IMR-90 (cell line): ENCODE data around the gene JADE2. TPM values are rescaled to one million over a fixed set of nuclear protein-coding genes. Genes with fewer than 3 reads are reported as not detected.

Experiments used
- ATAC-seq: fragments of 200-7000 bp; cut with Tn5 transposase; 2 replicates; pipeline ENCODE4 v1.9.1; 2020; ENCODE audit warnings: low read depth, mild to moderate bottlenecking, moderate library complexity
- BruUV-seq: library from RNA; stranded (reverse); fragments of 400-500 nt; replicated peaks from 2 replicates; lab custom pipeline; 2021; lab: Mats Ljungman, UMichigan
- CTCF ChIA-PET: fragments of 300-600 bp; formaldehyde crosslinking; extraction: SDS; loops from one replicate; lab custom pipeline; 2021; ENCODE audit warnings: antibody characterized with exemption; lab: Yijun Ruan, JAX
- POLR2A ChIA-PET: fragments of 300-600 bp; sonication (Branson Sonifier 250); formaldehyde crosslinking; loops from one replicate; lab custom pipeline; 2022; ENCODE audit warnings: antibody characterized with exemption; ENCODE audit not compliant: unreplicated experiment; lab: Charles Lee
- DNase-seq: peaks from one replicate; pipeline ENCODE4 v3.0.0; 2013
- H2AFZ ChIP-seq: replicated peaks from 2 replicates; pipeline ENCODE3; 2013; ENCODE audit warnings: low read length, mild to moderate bottlenecking; ENCODE audit not compliant: poor library complexity
- H2AK5ac ChIP-seq: 2 replicates; pipeline ENCODE4 v1.6.1; 2013; ENCODE audit warnings: low read depth, low read length, inconsistent platforms
- H2AK9ac ChIP-seq: replicated peaks from 2 replicates; pipeline ENCODE3; 2013; ENCODE audit warnings: mild to moderate bottlenecking, low read depth, low read length, moderate library complexity; ENCODE audit not compliant: poor library complexity
- H2BK120ac ChIP-seq: 2 replicates; pipeline ENCODE4 v1.6.1; 2013; ENCODE audit warnings: low read depth, low read length, inconsistent platforms
- H2BK15ac ChIP-seq: 3 replicates; pipeline ENCODE4 v1.6.1; 2013; ENCODE audit warnings: low read depth, low read length, inconsistent platforms
- H2BK20ac ChIP-seq: 2 replicates; pipeline ENCODE4 v1.6.1; 2013; ENCODE audit warnings: low read depth, mild to moderate bottlenecking, inconsistent platforms, low read length, moderate library complexity
- H2BK5ac ChIP-seq: 2 replicates; pipeline ENCODE4 v1.6.1; 2013; ENCODE audit warnings: mild to moderate bottlenecking, low read depth, low read length, inconsistent platforms; ENCODE audit not compliant: poor library complexity, severe bottlenecking
- H3K14ac ChIP-seq: replicated peaks from 2 replicates; pipeline ENCODE4 v1.6.1; 2013; ENCODE audit warnings: low read depth, low read length, inconsistent platforms
- H3K18ac ChIP-seq: 2 replicates; pipeline ENCODE4 v1.6.1; 2013; ENCODE audit warnings: low read depth, low read length, control low read depth
- H3K23ac ChIP-seq: 2 replicates; pipeline ENCODE4 v1.6.1; 2013; ENCODE audit warnings: low read depth, low read length, inconsistent platforms
- H3K27ac ChIP-seq: 2 replicates; pipeline ENCODE4 v1.5.1; 2013; ENCODE audit warnings: mild to moderate bottlenecking, control low read depth, low read length; ENCODE audit not compliant: insufficient read depth
- H3K27me3 ChIP-seq: 2 replicates; pipeline ENCODE4 v1.6.1; 2013; ENCODE audit warnings: low read length; ENCODE audit not compliant: control insufficient read depth, insufficient read depth
- H3K36me3 ChIP-seq: 2 replicates; pipeline ENCODE4 v1.6.1; 2013; ENCODE audit warnings: low read length, mixed read lengths; ENCODE audit not compliant: control insufficient read depth, insufficient read depth
- H3K4ac ChIP-seq: 2 replicates; pipeline ENCODE4 v1.6.1; 2013; ENCODE audit warnings: low read depth, low read length, inconsistent platforms
- H3K4me1 ChIP-seq: 2 replicates; pipeline ENCODE4 v1.6.1; 2013; ENCODE audit warnings: low read length, mixed read lengths; ENCODE audit not compliant: control insufficient read depth, insufficient read depth
- H3K4me2 ChIP-seq: 2 replicates; pipeline ENCODE4 v1.6.1; 2013; ENCODE audit warnings: low read depth, mild to moderate bottlenecking, control low read depth, low read length, moderate library complexity
- H3K4me3 ChIP-seq: 2 replicates; pipeline ENCODE4 v1.5.1; 2013; ENCODE audit warnings: low read depth, mild to moderate bottlenecking, control low read depth, low read length, moderate library complexity; ENCODE audit not compliant: insufficient read depth
- H3K56ac ChIP-seq: 2 replicates; pipeline ENCODE4 v1.6.1; 2013; ENCODE audit warnings: low read length, inconsistent platforms; ENCODE audit not compliant: insufficient read depth; ENCODE audit errors: extremely low read depth
- H3K79me1 ChIP-seq, 2 experiments: 2 replicates each; pipeline ENCODE4 v1.6.1; 2013; ENCODE audit warnings: low read length in 2 of 2, inconsistent platforms in 1 of 2, low read depth in 1 of 2
- H3K9ac ChIP-seq: 2 replicates; pipeline ENCODE4 v1.6.1; 2013; ENCODE audit warnings: low read depth, low read length, control low read depth
- H3K9me1 ChIP-seq: 2 replicates; pipeline ENCODE4 v1.6.1; 2013; ENCODE audit warnings: low read length, inconsistent platforms; ENCODE audit not compliant: insufficient read depth
- H3K9me3 ChIP-seq: 2 replicates; pipeline ENCODE4 v1.6.1; 2013; ENCODE audit warnings: low read length; ENCODE audit not compliant: control insufficient read depth, insufficient read depth
- H4K20me1 ChIP-seq: 2 replicates; pipeline ENCODE4 v1.6.1; 2013; ENCODE audit warnings: low read length, inconsistent platforms; ENCODE audit not compliant: insufficient read depth
- H4K5ac ChIP-seq: 2 replicates; pipeline ENCODE4 v1.6.1; 2013; ENCODE audit warnings: mild to moderate bottlenecking, low read depth, low read length, control low read depth
- H4K8ac ChIP-seq, 2 experiments: 2 replicates each; pipeline ENCODE4 v1.6.1; 2013; ENCODE audit warnings: low read depth in 2 of 2, low read length in 2 of 2, control low read depth in 1 of 2, inconsistent platforms in 1 of 2
- H4K91ac ChIP-seq: 2 replicates; pipeline ENCODE4 v1.6.1; 2013; ENCODE audit warnings: low read depth, low read length, inconsistent platforms; ENCODE audit not compliant: insufficient read depth
- BHLHE40 ChIP-seq: fragments of 150-350 bp; IDR thresholded peaks from 2 replicates; pipeline ENCODE4 v1.6.1; 2016; ENCODE audit warnings: mild to moderate bottlenecking, low read depth, low read length
- CEBPB ChIP-seq: IDR thresholded peaks from 2 replicates; pipeline ENCODE4 v1.6.1; 2012; ENCODE audit warnings: low read depth, low read length, improper control_type of control experiment
- CHD1 ChIP-seq: IDR thresholded peaks from 2 replicates; pipeline ENCODE4 v1.6.1; 2012; ENCODE audit warnings: low read depth, low read length, improper control_type of control experiment
- CTCF ChIP-seq: conservative IDR thresholded peaks from 2 replicates; pipeline ENCODE4 v1.5.1; 2012; ENCODE audit warnings: mild to moderate bottlenecking, low read depth, low read length, improper control_type of control experiment
- ELK1 ChIP-seq: fragments of 150-350 bp; IDR thresholded peaks from 2 replicates; pipeline ENCODE4 v1.6.1; 2016; ENCODE audit warnings: low read depth, mild to moderate bottlenecking, low read length, moderate library complexity, borderline replicate concordance
- FOS ChIP-seq: fragments of 150-350 bp; IDR thresholded peaks from 2 replicates; pipeline ENCODE4 v1.6.1; 2016; ENCODE audit warnings: low read depth, low read length
- MAFK ChIP-seq: IDR thresholded peaks from 2 replicates; pipeline ENCODE4 v1.6.1; 2012; ENCODE audit warnings: low read depth, low read length, improper control_type of control experiment
- MAZ ChIP-seq: IDR thresholded peaks from 2 replicates; pipeline ENCODE4 v1.6.1; 2012; ENCODE audit warnings: low read depth, mild to moderate bottlenecking, low read length, improper control_type of control experiment, moderate library complexity, borderline replicate concordance
- MXI1 ChIP-seq: IDR thresholded peaks from 2 replicates; pipeline ENCODE4 v1.6.1; 2012; ENCODE audit warnings: low read depth, mild to moderate bottlenecking, low read length, moderate library complexity, borderline replicate concordance
- NFE2L2 ChIP-seq: fragments of 150-350 bp; IDR thresholded peaks from 2 replicates; pipeline ENCODE4 v1.6.1; 2016; ENCODE audit warnings: low read depth, mild to moderate bottlenecking, low read length
- POLR2A ChIP-seq: IDR thresholded peaks from 2 replicates; pipeline ENCODE4 v1.6.1; 2012; ENCODE audit warnings: mild to moderate bottlenecking, low read depth, low read length
- RAD21 ChIP-seq: IDR thresholded peaks from 2 replicates; pipeline ENCODE4 v1.6.1; 2012; ENCODE audit warnings: low read length, improper control_type of control experiment
- RCOR1 ChIP-seq: IDR thresholded peaks from 2 replicates; pipeline ENCODE4 v1.6.1; 2012; ENCODE audit warnings: mild to moderate bottlenecking, low read length, improper control_type of control experiment; ENCODE audit not compliant: insufficient replicate concordance
- RFX5 ChIP-seq: IDR thresholded peaks from 2 replicates; pipeline ENCODE4 v1.8.0; 2012; ENCODE audit warnings: low read depth, mild to moderate bottlenecking, low read length, moderate library complexity
- SMC3 ChIP-seq: fragments of 150-350 bp; IDR thresholded peaks from 2 replicates; pipeline ENCODE4 v1.6.1; 2016; ENCODE audit warnings: low read depth, mild to moderate bottlenecking, antibody characterized with exemption, low read length, moderate library complexity
- USF2 ChIP-seq: fragments of 150-350 bp; IDR thresholded peaks from 2 replicates; pipeline ENCODE4 v1.6.1; 2017; ENCODE audit warnings: mild to moderate bottlenecking, antibody characterized with exemption, low read length, low read depth
- WGBS, 2 experiments: methylation state at CpG; one replicate each; pipeline versions ENCODE4 v1.1.5 to v1.1.7; 2013; ENCODE audit warnings: missing lambda C conversion rate in 2 of 2; ENCODE audit not compliant: insufficient read length in 1 of 2; ENCODE audit errors: extremely low coverage in 2 of 2; 5-methylcytosine and 5-hydroxymethylcytosine counted together
- dilution Hi-C: fragments of 300-500 bp; cut with HindIII; formaldehyde crosslinking; loops from one replicate; pipeline ENCODE4 v1.14.3; 2018; ENCODE audit warnings: low sequenced_read_pairs; ENCODE audit not compliant: unreplicated experiment
- in situ Hi-C: fragments of 300-500 bp; cut with MboI; formaldehyde crosslinking; loops from 3 replicates; pipeline ENCODE4 v1.14.3; 2019; ENCODE audit warnings: low sequenced_read_pairs, inconsistent platforms, mixed read lengths
- intact Hi-C: fragments of 100-400 bp; cut with micrococcal nuclease; formaldehyde crosslinking; loops from 2 replicates; pipeline ENCODE4 v1.10.0; 2022
- polyA plus RNA-seq, 3 experiments: library from polyadenylated mRNA; depleted of rRNA; stranded (reverse); fragments of >200 nt; gene quantifications; 2 replicates each; pipeline ENCODE4 v1.2.3, GENCODE V29; 2012; ENCODE audit warnings: low replicate concordance in 1 of 3
- total RNA-seq: library from RNA; depleted of rRNA; stranded (reverse); fragments of >200 nt; gene quantifications from 2 replicates; pipeline ENCODE4 v1.2.3, GENCODE V29; 2012

The JADE2 gene
- total and polyA plus RNA-seq, 2 of the 4 experiments (the other 2 are of a cell fraction) = 13.3 to 14.9 TPM

- no peak overlapping the region for H2AFZ ChIP-seq
- H2BK20ac ChIP-seq = no peak overlapping the region
- H4K5ac ChIP-seq = no peak overlapping the region
- H2BK5ac ChIP-seq = no peak overlapping the region
- 63% methylated on average over 2 of the region's 3 CpGs; no CpG with 5 or more reads in 1 of the 2 experiments for WGBS, 2 experiments
- DNase-seq (no peak), ATAC-seq (no peak)
- H3K18ac ChIP-seq = no peak overlapping the region
- BruUV-seq = no TSS peak
- peaks cover 7% of the 10 kb centered on the region for H3K27me3 ChIP-seq
- peaks cover 4% of the 10 kb centered on the region; the same call in 1 of the 2 replicates for H3K4me1 ChIP-seq
- H2AK5ac ChIP-seq = no peak overlapping the region
- no peak overlapping the region for H3K9ac ChIP-seq
- H3K56ac ChIP-seq = no peak overlapping the region
- TF ChIP-seq NFE2L2 (no peak), FOS (no peak), USF2 (no peak), RCOR1 (no peak), BHLHE40 (no peak), MAFK (no peak), RAD21 (no peak), CHD1 (no peak), MAZ (no peak), SMC3 (no peak), CTCF (no peak), CEBPB (no peak), ELK1 (no peak), MXI1 (no peak), POLR2A (no peak), RFX5 (no peak)
- dilution Hi-C loops (no loop called here), intact Hi-C loops (no loop called here), in situ Hi-C loops (loop anchor here (10.0 kb wide), 1 partner anchor 107 kb away; the partner anchor contains the start of gene CDKN2AIPNL)
- no peak overlapping the region for H2BK15ac ChIP-seq
- H3K27ac ChIP-seq = no peak overlapping the region
- ChIA-PET CTCF (no interaction called here), POLR2A (no interaction called here)
- H3K4me2 ChIP-seq = no peak overlapping the region
- H4K8ac ChIP-seq = no peak overlapping the region
- H3K9me1 ChIP-seq = no peaks in the 10 kb centered on the region; the same call in 1 of the 2 replicates
- no peak overlapping the region for H2AK9ac ChIP-seq
- no peaks in the 10 kb centered on the region for H3K36me3 ChIP-seq
- no peak overlapping the region for H3K4ac ChIP-seq
- no peak overlapping the region for H3K14ac ChIP-seq
- H2BK120ac ChIP-seq = no peak overlapping the region
- H4K20me1 ChIP-seq = no peaks in the 10 kb centered on the region; the same call in 1 of the 2 replicates
- no peaks in the 10 kb centered on the region for H3K9me3 ChIP-seq
- H3K23ac ChIP-seq = no peak overlapping the region
- no peak overlapping the region for H3K4me3 ChIP-seq
- peaks cover 0 to 2% of the 10 kb centered on the region in 2 experiments; a peak in 1 of 4 replicates for H3K79me1 ChIP-seq
- no peak overlapping the region for H4K91ac ChIP-seq
Observed at GRCh38 chr5:134521841-134522240, 3.6 kb upstream of the JADE2 start.
